ENCODE measurements around the gene NEUROD2. TPM values are rescaled to one million over a fixed set of nuclear protein-coding genes. Genes with fewer than 3 reads are reported as not detected.

Gene NEUROD2
- total and polyA plus RNA-seq, 2 of the 13 experiments (the other 11 are each of a cell fraction or from before 2014, with no cell fraction given), result not detected

DNA sequence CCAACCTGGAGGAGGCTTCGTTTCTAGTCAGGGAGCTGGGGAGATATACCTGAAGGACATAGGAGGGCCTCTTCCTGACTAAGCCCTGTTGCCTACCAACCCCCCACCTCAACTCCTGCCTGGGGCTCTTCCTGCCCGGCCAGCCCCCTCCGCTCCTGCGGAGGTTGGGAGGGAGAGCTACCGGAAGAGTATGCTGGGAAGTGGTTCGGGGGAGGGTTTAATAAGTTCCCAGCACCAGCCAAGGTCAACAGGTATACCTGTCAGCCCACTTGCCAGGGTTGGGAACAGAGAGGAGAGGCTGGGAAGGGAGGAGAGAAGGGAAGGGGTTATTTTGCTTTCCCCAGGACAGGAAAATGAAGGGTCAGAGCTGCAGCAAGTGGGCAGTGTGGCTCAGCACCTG, 23.7 kb upstream of the NEUROD2 start:
- intact Hi-C loops (cut with micrococcal nuclease; ENCODE audit: unreplicated experiment), result no loop called here
- no peaks in the 10 kb centered on the region for H3K9me3 ChIP-seq (ENCODE audit: low read length)
- H4K20me1 ChIP-seq (ENCODE audit: insufficient read depth, low read length), result no peaks in the 10 kb centered on the region
- in situ Hi-C loops (cut with HindIII; ENCODE audit: extremely low pct_ligation_motif_present, low pct_unique_long_range_greater_than_20kb), result no loop called here
- H3K36me3 ChIP-seq (replicated peaks in 1 of 2; ENCODE audit: control insufficient read depth in 1 of 2, insufficient read depth in 2 of 2, low read length in 2 of 2), result no peaks in the 10 kb centered on the region
- CTCF ChIA-PET (ENCODE audit: low intra/inter-chr PET ratio, low total read pairs), result interaction anchor here (1.3 kb wide), 1 partner anchor 9 kb away, joined by 7 read pairs; no protein-coding TSS in a partner anchor
- ATAC-seq, result no peak
- H2AFZ ChIP-seq (ENCODE audit: low read length), result no peak overlapping the region
- no peaks in the 10 kb centered on the region for H3K79me2 ChIP-seq (ENCODE audit: insufficient read depth, low read length)
- peaks cover 20 to 63% of the 10 kb centered on the region in 2 experiments; a peak in 4 of 5 replicates for H3K27me3 ChIP-seq (ENCODE audit: control insufficient read depth in 1 of 2, insufficient read depth in 2 of 2, low read length in 2 of 2)
- FAIRE-seq, result no peak
- H3K9ac ChIP-seq (ENCODE audit: insufficient read depth, low read depth, low read length), result no peak overlapping the region
- no peak overlapping the region for H3K27ac ChIP-seq (ENCODE audit: extremely low read length, insufficient read depth, low read length)
- whole genome bisulfite sequencing (ENCODE audit: low lambda C conversion rate), result 0% methylated on average over 6 of the region's 6 CpGs
- H3K4me3 ChIP-seq (replicated peaks in 1 of 3; ENCODE audit: insufficient read depth in 1 of 3, low read depth in 2 of 3, low read length in 3 of 3), result peak overlapping the region in 1 of 3 experiments; percentile 45; a peak in 2 of 6 replicates
- peak overlapping the region; percentile 66 for H3K4me2 ChIP-seq (ENCODE audit: low read depth, low read length)
- POLR2A ChIA-PET, result interaction anchor here (0.8 to 3.3 kb wide), 5 partner anchors 20 to 72 kb away, joined by 3 to 11 read pairs (median 4); partner anchors contain the start of gene ERBB2
- DNase-seq (ENCODE audit: low spot score), result no peak
- H3K4me1 ChIP-seq (ENCODE audit: insufficient read depth, low read length), result peaks cover 95% of the 10 kb centered on the region
- BruUV-seq (replicated peaks), result no TSS peak
- TF ChIP-seq MTF1 (CRISPR knock-in tag; IDR thresholded peaks at IDR 0.05) (no peak), KAT8 (CRISPR knock-in tag; IDR thresholded peaks at IDR 0.05) (peak; percentile 39; the same call in 1 of the 2 replicates), ETV5 (CRISPR knock-in tag; IDR thresholded peaks at IDR 0.05; ENCODE audit: borderline replicate concordance) (peak; percentile 69; the same call in 1 of the 2 replicates), GABPA (IDR thresholded peaks at IDR 0.05; ENCODE audit: low read depth, low read length) (peak; percentile 26; the same call in 1 of the 2 replicates), GABPA (CRISPR knock-in tag; IDR thresholded peaks at IDR 0.05; ENCODE audit: low read depth) (peak; percentile 76), HOXA3 (CRISPR knock-in tag; IDR thresholded peaks at IDR 0.05) (no peak), ZNF788 (CRISPR knock-in tag; IDR thresholded peaks at IDR 0.05; ENCODE audit: borderline replicate concordance) (no peak), ZNF20 (CRISPR knock-in tag; IDR thresholded peaks at IDR 0.05) (no peak), ELF1 (CRISPR knock-in tag; IDR thresholded peaks at IDR 0.05) (0 out of 2 replicates have a peak, but pooled peaks have one; percentile 30), SAP130 (CRISPR knock-in tag; IDR thresholded peaks at IDR 0.05; ENCODE audit: low read depth) (peak; percentile 47), ZNF572 (CRISPR knock-in tag; IDR thresholded peaks at IDR 0.05) (no peak), NKX3-1 (CRISPR knock-in tag; IDR thresholded peaks at IDR 0.05) (no peak), SP5 (CRISPR knock-in tag; IDR thresholded peaks at IDR 0.05; ENCODE audit: borderline replicate concordance, low read depth) (0 out of 2 replicates have a peak, but pooled peaks have one; percentile 14), ZNF367 (CRISPR knock-in tag; IDR thresholded peaks at IDR 0.05; ENCODE audit: borderline replicate concordance) (no peak), MEF2D (CRISPR knock-in tag; IDR thresholded peaks at IDR 0.05) (0 out of 2 replicates have a peak, but pooled peaks have one; percentile 27), ZNF724P (CRISPR knock-in tag; IDR thresholded peaks at IDR 0.05; ENCODE audit: borderline replicate concordance) (no peak), GABPB1 (CRISPR knock-in tag; IDR thresholded peaks at IDR 0.05) (peak; percentile 46; the same call in 1 of the 2 replicates)
- TF ChIP-seq, protein P1, sequence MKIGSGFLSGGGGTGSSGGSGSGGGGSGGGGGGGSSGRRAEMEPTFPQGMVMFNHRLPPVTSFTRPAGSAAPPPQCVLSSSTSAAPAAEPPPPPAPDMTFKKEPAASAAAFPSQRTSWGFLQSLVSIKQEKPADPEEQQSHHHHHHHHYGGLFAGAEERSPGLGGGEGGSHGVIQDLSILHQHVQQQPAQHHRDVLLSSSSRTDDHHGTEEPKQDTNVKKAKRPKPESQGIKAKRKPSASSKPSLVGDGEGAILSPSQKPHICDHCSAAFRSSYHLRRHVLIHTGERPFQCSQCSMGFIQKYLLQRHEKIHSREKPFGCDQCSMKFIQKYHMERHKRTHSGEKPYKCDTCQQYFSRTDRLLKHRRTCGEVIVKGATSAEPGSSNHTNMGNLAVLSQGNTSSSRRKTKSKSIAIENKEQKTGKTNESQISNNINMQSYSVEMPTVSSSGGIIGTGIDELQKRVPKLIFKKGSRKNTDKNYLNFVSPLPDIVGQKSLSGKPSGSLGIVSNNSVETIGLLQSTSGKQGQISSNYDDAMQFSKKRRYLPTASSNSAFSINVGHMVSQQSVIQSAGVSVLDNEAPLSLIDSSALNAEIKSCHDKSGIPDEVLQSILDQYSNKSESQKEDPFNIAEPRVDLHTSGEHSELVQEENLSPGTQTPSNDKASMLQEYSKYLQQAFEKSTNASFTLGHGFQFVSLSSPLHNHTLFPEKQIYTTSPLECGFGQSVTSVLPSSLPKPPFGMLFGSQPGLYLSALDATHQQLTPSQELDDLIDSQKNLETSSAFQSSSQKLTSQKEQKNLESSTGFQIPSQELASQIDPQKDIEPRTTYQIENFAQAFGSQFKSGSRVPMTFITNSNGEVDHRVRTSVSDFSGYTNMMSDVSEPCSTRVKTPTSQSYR (CRISPR knock-in tag; IDR thresholded peaks at IDR 0.05; ENCODE audit: borderline replicate concordance), result peak; percentile 33; the same call in 1 of the 2 replicates
- TF ChIP-seq, protein P2, sequence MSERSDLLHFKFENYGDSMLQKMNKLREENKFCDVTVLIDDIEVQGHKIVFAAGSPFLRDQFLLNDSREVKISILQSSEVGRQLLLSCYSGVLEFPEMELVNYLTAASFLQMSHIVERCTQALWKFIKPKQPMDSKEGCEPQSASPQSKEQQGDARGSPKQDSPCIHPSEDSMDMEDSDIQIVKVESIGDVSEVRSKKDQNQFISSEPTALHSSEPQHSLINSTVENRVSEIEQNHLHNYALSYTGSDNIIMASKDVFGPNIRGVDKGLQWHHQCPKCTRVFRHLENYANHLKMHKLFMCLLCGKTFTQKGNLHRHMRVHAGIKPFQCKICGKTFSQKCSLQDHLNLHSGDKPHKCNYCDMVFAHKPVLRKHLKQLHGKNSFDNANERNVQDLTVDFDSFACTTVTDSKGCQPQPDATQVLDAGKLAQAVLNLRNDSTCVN (CRISPR knock-in tag; IDR thresholded peaks at IDR 0.05; ENCODE audit: borderline replicate concordance), result no peak
- TF ChIP-seq, protein P3, sequence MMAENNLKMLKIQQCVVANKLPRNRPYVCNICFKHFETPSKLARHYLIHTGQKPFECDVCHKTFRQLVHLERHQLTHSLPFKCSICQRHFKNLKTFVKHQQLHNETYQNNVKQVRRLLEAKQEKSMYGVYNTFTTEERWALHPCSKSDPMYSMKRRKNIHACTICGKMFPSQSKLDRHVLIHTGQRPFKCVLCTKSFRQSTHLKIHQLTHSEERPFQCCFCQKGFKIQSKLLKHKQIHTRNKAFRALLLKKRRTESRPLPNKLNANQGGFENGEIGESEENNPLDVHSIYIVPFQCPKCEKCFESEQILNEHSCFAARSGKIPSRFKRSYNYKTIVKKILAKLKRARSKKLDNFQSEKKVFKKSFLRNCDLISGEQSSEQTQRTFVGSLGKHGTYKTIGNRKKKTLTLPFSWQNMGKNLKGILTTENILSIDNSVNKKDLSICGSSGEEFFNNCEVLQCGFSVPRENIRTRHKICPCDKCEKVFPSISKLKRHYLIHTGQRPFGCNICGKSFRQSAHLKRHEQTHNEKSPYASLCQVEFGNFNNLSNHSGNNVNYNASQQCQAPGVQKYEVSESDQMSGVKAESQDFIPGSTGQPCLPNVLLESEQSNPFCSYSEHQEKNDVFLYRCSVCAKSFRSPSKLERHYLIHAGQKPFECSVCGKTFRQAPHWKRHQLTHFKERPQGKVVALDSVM (CRISPR knock-in tag; IDR thresholded peaks at IDR 0.05), result no peak

All from HepG2 (cell line).